GM18511 (cell line): ENCODE data around the gene B4GALT6.
A peak's percentile ranks its signal among the peaks of the same experiment; 100 is the strongest.

Source experiments
- ATAC-seq: cut with Tn5 transposase; IDR thresholded peaks from one replicate; pipeline ENCODE4 v1.9.1; 2021; ENCODE audit warnings: mild to moderate bottlenecking, moderate library complexity; ENCODE audit not compliant: unreplicated experiment

Gene B4GALT6

DNA sequence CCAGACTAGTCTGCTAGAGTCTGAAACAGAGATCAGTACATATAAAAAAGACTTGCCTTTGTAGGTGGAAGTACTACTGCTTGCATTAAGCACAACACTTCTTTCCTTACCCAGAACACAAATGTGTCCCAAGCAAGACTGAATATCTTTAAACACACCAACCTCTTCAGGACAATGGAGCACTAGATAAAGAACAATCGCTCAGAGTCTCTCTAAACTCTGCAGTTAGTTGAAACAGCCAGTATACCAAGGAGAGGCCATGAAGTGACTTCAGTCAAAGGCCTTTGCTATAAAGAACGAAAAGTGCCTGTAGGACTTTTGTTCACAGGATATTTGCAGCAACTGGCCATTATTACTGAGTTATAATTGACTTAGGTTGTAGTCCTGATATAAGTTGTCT, 9.9 kb upstream of the B4GALT6 start:
- no peak for ATAC-seq

DNA sequence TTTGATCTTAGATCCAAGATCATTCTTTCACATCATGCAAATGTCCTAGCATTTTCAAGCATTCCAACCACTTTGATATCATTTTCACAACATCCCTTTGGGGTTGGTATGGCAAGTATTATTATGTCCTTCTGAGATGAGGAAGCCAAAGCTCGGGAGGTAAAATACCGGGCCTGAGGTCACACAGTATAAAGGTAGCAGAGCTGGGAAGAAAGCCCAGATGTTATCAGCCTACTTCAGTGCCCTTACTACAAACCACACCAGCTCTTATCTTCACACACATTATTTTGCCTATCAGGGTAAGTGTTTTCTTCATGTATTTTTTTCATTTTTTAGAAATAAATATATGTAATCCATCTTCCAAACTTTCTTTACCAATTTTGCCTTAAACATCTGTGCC, 4.2 kb upstream of the B4GALT6 start:
- ATAC-seq = no peak

DNA sequence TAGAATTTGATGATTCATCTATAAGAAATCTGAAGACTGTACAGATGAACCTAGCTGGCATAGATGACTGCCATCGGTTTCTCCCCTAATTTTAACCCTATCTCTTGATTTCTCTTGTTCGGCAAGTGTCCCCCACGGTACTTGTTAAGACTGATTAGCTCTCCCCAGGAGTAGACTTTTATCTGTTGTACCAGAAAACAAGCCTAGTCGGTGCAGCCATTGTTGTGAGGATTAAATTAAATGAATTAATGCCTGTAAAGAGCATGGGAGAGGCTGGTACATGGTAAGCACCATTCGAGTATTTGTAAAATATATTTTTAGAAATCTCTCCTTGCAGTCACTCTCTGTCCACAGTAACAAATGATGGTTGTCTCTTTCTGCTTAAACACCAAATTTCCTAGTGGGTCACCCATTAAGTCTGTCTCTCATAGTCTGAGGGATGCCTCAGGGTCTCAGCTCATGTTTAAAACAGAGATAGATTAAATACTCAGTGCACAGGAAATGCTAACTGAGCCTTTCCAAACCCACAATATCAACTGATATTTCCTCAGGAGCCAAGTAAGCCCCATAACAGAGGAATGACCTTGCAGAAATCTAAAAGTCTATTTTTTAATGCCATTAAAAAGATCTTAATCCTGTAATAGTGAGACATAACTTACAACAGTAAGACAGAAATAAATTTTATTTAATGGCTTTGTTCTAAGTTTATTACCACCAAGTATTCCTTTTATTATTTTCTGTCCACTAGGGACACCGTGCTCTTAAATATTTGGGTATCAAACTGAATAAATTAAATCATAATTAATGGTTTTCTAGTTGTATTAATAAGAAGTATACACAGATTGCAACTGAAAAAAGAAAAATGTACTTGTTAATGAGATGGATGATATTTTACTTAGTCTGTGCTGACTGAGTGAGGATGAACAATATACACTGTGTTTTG, 2.9 kb upstream of the B4GALT6 start:
- no peak for ATAC-seq

DNA sequence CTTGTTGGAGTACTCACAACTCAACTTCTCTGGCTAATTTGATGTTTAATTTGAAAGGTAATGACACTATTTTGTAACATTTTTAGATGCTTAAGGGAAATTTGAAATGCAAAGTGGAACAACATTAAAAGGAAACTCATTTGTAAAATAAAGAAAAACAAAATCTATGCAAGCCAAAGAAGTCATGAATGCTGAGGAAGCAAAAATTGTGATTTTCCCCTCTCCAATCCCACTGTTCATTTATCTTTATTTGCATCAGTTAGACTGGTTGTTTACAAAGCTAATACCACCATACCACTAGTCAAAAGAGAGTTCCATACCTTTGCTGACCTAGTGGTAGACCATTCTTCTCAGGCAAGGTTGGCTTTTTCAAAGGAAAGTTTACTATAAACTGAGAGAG, 2.2 kb upstream of the B4GALT6 start:
- ATAC-seq = no peak

DNA sequence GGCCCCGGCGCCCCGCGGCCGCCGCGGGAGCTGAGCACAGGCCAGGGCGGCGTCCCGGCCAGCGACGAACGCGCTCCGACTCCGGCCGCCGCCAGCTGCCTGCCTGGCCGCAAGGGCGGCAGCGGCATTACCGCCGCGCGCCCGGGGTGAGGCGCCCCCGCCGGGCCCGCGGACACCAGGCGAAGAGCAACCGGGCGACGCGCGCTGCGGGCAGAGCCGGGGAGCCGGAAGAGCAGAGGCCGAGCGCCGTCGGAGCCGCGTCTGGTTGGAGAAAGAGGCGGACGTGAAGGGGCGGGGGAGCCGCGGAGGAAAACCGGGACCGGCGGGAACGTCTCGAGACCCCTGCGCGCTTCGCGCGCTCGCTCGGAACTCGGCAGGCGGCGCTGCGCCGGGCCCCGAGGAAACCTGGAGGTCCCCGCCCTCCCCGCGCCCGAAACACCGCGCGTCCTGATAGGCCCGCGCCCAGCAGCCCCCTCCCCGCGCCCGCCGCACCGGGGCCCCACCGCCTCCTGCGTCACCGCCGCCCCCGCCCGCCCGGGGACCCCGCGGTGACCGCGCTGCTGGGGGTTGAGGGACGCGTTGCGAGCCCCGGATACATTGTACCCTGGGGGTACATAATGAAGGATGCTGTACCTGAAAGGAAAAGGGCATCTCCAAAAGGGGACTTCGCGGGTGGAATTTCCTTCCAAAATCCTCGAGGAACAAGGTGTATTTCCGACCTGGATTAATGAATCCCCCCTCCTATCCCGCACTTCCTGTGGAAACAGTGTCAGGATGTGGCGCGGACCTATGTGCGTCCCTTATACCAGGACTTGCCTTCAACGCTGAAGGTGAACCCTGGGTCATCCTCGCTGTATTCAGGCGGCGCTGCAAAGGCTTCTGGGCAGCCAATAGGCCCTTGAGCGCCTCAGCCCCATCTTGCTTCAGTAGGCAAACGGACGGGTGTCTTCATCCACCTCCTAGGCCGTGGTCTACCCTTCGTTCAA, 1.0 kb upstream of the B4GALT6 start:
- peak; percentile 74 for ATAC-seq

DNA sequence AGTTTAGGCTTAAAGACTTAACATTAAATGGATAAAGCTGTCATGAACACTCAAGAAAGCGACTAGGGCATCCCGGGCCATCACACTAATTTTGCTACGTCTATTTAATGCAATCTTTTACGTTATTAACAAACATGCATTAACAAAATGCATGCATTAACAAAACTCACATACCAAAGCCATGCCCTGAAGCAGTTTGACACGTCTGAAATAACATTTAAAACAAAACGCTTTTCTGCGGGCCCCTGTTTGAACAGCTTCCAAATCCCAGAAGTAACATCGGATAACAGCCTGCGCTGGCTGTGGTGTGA, 458 bp downstream of the B4GALT6 start:
- ATAC-seq = no peak

DNA sequence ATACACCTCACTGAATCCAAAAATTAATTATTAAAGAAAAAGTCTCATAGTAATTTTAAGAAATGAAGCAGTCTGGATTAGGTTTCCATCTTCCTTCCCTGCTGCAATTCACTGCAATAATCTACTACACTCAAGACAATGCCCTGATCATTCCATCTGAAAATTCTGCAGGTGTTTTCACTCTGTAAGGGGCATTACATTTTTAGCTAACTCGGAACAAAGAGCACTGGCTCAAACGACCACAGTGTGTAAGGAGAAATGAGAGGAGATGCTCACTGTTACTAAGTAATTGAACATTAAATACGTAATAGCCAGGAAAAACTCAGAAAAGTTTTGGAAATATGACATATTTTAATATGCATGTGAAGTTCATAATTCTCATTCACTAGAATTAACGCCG, 1.3 kb downstream of the B4GALT6 start:
- ATAC-seq = no peak

DNA sequence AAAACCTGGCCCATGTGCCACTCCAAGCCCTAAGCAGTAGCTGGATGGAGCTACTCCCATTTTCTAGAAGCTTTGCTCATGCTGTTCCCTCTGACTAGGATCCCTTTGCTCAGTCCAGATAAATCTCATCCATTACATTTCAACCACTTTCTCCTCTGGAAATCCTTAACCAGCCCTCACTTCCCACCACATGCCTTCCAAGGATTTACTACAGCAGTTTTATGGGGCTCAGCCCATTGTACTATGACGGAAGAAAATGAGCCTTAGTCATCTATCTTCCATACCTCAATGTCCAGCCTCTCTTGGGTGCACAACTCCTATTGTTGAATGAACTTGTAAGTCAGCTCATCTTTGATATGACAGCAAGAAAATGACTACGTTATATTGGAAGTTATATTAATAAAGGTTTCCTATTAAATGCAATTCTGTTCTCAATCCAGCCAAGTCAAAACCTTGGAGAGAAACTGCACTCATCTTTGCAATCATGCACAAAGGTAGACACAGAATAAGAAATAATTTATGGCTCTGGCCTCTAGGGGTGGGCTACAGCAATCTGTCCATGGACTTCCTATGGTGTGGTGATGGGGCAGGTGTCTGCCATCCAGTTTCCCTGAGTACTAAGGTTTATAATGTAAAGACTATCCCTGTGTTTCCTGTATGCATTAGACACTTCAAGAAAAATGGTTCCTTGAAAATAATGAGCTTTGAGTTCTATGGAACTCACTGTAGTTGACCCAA, 3.4 kb downstream of the B4GALT6 start:
- ATAC-seq = no peak

DNA sequence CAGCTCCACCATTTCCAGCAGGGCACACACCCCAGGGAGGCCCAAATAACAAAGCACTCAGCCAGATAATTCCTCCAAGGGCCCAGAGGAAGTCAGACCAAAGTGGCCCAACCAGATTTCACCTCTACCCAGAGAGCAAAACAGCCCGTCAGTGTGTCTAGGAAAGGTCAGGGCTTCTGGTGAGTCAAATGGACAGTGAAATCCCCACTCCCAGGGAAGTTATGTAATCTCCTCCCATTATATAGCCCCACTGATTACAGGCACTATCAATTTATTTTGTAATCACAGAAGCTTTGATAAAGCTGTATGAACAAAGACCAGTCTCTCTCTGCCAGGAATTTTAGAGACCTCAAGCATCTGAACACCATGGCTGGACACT, 4.0 kb downstream of the B4GALT6 start:
- no peak for ATAC-seq

DNA sequence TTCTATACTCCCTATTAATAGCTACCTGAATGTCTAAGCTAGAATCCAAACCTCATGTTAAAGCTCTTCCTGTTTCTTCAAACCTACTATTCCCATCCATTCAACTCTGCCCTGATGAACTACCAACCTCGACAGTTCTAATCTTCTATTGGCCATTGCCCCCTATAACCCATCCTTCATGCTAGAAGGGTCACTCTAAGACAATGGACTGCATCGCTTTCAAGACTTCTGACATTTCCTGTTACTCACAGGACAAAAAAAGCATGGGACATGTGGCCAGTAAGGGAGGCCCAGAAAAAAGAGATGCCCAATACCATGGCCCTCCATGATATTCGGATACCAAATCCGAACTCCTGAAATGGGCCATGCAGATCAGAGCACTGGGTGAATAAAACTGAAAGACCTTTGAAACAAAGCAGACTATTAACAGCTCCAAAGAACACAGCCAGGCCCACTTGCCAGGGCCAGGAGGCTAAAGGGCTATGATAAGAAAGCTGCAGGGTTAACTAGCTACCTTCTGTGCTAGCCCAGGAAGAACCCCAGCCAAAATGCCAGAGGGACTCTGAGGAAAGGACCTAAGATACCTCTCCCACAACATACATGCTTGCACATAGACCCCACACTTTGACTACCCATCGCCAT, 4.5 kb downstream of the B4GALT6 start:
- no peak for ATAC-seq

DNA sequence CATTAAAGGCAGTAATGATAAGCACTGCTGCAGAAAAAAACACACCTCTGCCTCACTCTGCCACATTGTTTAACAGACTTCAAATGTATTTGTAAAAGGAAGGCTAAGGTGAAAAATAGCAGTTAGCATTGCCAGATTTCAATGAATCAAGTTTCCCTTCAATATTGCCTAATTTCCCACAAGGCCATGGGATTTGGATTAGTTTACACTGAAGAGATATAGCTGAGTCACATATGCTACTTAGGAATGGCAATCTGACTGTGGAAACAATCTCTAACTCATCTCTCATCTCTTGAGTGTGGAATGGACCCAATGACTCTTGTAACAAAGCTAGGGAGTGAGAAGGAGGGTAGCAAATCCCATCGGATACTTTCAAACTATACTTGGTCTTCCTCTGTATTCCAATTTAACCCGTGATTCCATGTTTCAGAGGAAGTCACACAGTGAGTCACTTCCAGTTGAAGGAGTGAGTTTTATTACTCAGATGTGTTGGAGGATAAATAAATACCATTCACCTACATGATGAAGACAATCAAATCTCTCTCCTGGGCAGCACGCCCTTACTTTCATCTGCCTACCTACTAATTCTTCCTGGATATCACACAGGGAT, 5.1 kb downstream of the B4GALT6 start:
- ATAC-seq = no peak

DNA sequence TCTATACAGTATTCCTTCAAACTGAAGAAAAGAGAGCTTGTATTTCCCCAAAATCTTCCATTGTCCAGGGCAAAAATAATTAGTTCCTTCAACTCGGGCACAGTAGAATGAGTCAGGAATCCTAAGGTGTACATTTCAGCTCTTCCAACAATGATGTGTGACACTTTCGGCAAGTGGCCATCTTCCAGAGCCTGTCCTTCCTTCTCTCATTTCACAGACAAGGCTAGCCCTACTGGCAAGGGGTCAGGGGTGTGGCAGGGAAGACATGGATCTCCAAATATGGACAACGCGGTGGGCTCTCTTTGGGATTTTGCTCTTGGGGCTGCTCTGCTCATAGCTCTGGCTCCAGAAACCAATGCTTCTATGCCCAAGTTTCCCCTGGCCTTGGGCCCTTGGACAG, 6.0 kb downstream of the B4GALT6 start:
- ATAC-seq = no peak

DNA sequence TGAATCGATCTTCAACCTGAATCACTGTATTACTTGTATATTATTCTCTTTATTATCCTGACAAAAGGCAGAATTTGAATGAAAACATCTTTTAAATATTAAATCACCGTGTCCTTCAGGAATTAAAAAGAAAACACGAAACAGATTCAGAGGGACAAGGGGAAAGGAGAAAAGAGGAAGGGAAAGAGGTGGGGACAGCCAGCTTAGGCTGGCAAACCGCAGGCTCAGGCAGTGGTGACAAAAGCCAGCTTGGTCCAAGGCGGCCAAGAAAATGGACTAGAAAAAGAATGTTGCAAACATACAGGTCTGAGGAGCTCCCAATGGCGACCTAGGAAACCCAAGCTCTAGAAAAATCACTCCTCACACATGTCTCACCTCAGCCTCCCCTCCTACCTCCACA, 6.8 kb downstream of the B4GALT6 start:
- no peak for ATAC-seq

DNA sequence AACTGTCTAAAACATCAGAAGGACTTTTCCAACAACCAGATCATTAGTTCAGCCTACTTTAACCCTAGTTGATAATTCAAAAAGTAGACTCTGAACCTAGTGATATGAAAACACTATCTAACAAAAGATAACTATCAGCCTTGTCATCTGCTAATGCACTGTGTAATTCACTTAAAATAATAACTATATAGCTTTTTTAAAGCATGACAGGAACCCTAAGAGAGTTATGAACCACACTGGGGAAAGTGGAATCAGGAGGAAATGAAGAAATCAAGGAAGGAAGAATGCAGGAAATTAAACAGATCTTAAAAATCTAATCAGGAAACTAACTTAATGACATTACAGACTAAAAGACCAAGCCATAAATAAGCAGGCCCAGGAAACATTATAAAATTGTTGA, 9.0 kb downstream of the B4GALT6 start:
- no peak for ATAC-seq

DNA sequence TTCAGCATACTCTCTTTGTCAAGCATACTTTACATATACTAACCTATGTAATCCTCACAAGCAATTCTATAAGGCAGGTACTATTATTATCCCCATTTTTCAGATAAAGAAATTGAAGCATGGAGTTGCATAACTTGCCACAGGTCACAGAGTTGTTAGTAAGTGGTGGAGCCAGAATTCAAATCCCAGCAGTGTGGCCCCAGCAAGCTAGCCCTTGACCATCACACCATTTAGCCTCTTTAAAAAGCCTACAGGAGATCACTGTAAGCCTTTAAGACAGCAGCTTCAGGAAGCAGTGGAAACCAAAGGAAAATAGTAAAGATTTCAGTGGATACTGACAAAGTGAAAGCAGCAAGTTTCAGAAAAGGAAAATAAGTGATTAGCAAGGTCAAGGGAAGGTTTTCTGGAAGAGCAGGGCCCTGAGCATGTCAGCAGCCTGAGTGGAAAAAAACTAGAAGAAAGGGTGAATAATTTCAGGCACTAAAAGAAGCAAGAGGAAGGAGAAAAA, 11.7 kb downstream of the B4GALT6 start:
- no peak for ATAC-seq

DNA sequence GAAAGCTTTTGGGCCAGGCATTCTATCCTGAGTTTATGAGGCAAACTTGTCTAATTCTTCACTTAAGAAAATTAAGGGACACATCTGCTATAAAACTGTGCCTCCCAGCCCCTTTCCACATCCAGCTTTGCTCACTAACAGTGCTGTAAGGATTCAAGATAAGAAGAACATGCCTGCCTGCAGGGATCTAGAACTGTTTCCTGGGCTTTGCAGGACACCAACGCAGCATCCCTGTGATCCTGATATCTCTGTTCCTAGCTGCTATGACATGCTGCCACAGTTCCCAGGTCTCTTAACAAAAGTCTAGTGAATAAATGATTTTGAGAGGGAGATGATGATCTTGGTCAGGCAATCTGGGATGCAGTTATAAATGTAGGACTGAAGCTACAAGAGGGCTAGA, 12.4 kb downstream of the B4GALT6 start:
- ATAC-seq = no peak

DNA sequence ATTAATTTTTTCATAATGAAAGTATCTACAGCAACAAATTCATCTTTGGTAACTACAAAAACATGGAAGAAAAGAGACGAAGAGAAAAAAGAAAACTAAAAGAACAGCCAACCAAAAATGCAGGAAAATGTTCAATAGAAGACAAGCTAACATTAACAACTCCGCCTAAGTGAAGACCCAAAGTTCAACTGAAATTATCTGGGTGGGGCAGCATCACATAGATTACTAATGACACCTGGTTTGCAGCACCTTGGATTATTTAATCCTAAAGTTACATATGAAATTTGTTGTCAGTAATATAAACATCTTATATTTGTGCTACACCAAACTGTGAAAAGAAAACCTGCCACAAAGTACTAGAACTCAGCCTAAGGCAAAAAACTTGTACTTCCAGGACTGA, 14.8 kb downstream of the B4GALT6 start:
- no peak for ATAC-seq

DNA sequence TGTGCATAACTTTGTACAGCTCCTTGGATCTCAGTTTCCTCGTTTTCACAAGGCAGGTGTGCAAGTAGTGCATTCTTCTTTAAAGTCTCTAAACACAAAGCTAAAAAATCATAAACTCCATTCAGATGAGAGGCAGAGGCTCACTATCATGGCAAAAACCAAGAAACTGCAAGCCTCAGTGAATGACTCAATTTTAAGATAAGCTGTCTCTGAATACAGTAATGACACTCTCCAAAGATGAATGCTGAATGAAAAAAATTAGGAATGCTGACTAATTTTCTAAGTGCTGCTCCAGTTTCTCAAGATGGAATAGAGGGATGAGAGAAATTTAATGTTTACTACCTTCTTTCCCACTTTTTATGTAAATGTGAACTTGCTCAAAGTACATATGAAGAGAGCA, 17.2 kb downstream of the B4GALT6 start:
- ATAC-seq = no peak

DNA sequence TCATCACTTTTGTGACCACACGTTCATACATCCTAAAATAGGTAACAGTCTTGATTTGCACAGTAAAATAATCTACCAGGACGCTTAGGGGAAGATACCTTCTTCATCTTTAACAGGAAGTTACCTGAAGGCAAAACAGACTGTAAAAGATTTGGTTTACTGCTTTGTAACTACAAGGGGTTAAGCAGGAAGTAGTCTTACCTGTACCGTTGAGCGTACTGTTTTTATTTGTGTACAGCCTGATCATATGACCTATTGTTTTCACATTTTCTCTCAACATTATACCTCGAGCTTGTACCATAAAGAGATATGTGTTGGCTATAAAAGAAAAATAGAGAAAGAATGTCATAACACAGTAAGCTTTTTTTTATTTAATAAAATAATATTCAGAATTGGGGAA, 18.3 kb downstream of the B4GALT6 start:
- ATAC-seq = no peak

DNA sequence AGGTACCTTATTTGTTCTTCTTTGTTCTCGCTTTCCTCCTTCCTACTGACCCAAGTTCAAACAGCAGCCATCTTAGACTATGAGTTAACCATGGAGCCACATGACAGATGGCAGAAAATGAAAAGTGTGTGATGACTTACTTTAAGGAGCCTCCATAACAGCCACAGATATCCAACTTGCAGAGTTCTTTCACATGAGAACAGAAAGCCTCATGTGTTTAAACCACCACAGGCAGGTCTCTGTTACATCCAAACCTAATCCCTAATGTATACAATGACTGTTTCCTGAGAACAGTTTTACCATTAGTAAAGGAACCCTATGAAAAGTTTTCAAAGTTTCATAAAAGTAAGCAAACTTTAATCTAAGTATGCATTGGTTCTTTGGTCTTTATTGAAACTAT, 20.3 kb downstream of the B4GALT6 start:
- ATAC-seq = no peak
